Posterior vena cava (tissue), 2 donors: ENCODE measurements around the gene PER3. TPM values are rescaled to one million over a fixed set of nuclear protein-coding genes. Genes with fewer than 3 reads are reported as not detected.

Experiments
- total RNA-seq, 2 donors: library from RNA; stranded (reverse); fragmentation: NEBNext Ultra II Directional; extraction: Animal tissue kit (Norgen Biotek cat#: 25700); gene quantifications; one replicate each; pipeline ENCODE4 v1.2.1, GENCODE V29; 2021
- donor health status: DM: yes; HTN: yes; CAD: no.
- donor health status: DM: yes; HTN: yes; CAD: no.

Gene PER3
- total RNA-seq, 2 donors from 2014 or later, result 11.3 to 19.0 TPM

Other genes starting within 250 kb of the PER3 start
- gene VAMP3, start 13.0 kb upstream of the PER3 start, total RNA-seq, result 100 to 1,000 TPM; 101 to 119 TPM
- gene UTS2, start 68.8 kb downstream of the PER3 start, total RNA-seq, result 1 to 10 TPM in 1 of 2 donors, not detected in 1; 1.3 TPM
- gene TNFRSF9, start 156.5 kb downstream of the PER3 start, total RNA-seq, result under 1 TPM in 1 of 2 donors, not detected in 1; 0.19 TPM
- 100 to 1,000 TPM; 192 to 209 TPM for gene PARK7, start 177.4 kb downstream of the PER3 start, total RNA-seq
- gene ERRFI1, start 242.0 kb downstream of the PER3 start, total RNA-seq, result 100 to 1,000 TPM in 1 of 2 donors, 10 to 100 TPM in 1; 84.4 to 151 TPM